Measurements from ENCODE around the gene SPOCK2. TPM values are rescaled to one million over a fixed set of nuclear protein-coding genes. Genes with fewer than 3 reads are reported as not detected.

Gene SPOCK2
- total and polyA plus RNA-seq, 2 of the 13 experiments (the other 11 are each of a cell fraction or from before 2014, with no cell fraction given) = 8.6 to 30.6 TPM

- TF ChIP-seq ZBTB43 (CRISPR knock-in tag; conservative IDR thresholded peaks at IDR 0.05) = peak; percentile 57; the same call in 1 of the 2 replicates
- no peak for TF ChIP-seq SOX6 (IDR thresholded peaks at IDR 0.05)
- TF ChIP-seq SOX6 (CRISPR knock-in tag; IDR thresholded peaks at IDR 0.05) = peak; percentile 88
- TF ChIP-seq ZNF101 (CRISPR knock-in tag; IDR thresholded peaks at IDR 0.05; ENCODE audit: borderline replicate concordance, low read depth) = no peak
- peak; percentile 48; the same call in 1 of the 2 replicates for TF ChIP-seq FOXO1 (CRISPR knock-in tag; IDR thresholded peaks at IDR 0.05)
- no peak for TF ChIP-seq ZNF704 (CRISPR knock-in tag; IDR thresholded peaks at IDR 0.05; ENCODE audit: borderline replicate concordance)
- TF ChIP-seq ZNF331 (CRISPR knock-in tag; IDR thresholded peaks at IDR 0.05) = no peak; the same call in 1 of the 2 replicates
- TF ChIP-seq PAF1 (CRISPR knock-in tag; IDR thresholded peaks at IDR 0.05) = no peak
- peak; percentile 77; the same call in 1 of the 2 replicates for TF ChIP-seq CHD4 (IDR thresholded peaks at IDR 0.05; ENCODE audit: borderline replicate concordance, low read length)
- TF ChIP-seq SNAPC2 (CRISPR knock-in tag; IDR thresholded peaks at IDR 0.05) = no peak
- TF ChIP-seq SNAI1 (CRISPR knock-in tag; IDR thresholded peaks at IDR 0.05; ENCODE audit: borderline replicate concordance) = no peak
- no peak for TF ChIP-seq SP2 (CRISPR knock-in tag; IDR thresholded peaks at IDR 0.05)
- TF ChIP-seq SNAPC5 (CRISPR knock-in tag; IDR thresholded peaks at IDR 0.05; ENCODE audit: borderline replicate concordance) = no peak
- TF ChIP-seq ZBTB7B (CRISPR knock-in tag; IDR thresholded peaks at IDR 0.05) = no peak
- no peak for TF ChIP-seq FOXA1 (IDR thresholded peaks at IDR 0.05)
- TF ChIP-seq FOXA1 (CRISPR knock-in tag; IDR thresholded peaks at IDR 0.05) = peak; percentile 72
- TF ChIP-seq ZNF207 (IDR thresholded peaks at IDR 0.05; ENCODE audit: borderline replicate concordance) = no peak
- no peak for TF ChIP-seq ZNF746 (CRISPR knock-in tag; IDR thresholded peaks at IDR 0.05)
- TF ChIP-seq, protein P1, sequence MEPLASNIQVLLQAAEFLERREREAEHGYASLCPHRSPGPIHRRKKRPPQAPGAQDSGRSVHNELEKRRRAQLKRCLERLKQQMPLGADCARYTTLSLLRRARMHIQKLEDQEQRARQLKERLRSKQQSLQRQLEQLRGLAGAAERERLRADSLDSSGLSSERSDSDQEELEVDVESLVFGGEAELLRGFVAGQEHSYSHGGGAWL (CRISPR knock-in tag; IDR thresholded peaks at IDR 0.05) = 0 out of 2 replicates have a peak, but pooled peaks have one; percentile 60
- TF ChIP-seq CAMTA2 (CRISPR knock-in tag; IDR thresholded peaks at IDR 0.05; ENCODE audit: borderline replicate concordance) = no peak
- TF ChIP-seq KAT2B (IDR thresholded peaks at IDR 0.05; ENCODE audit: borderline replicate concordance, low read depth, low read length) = no peak
- TF ChIP-seq RBM39 (IDR thresholded peaks at IDR 0.05; ENCODE audit: low read depth, low read length, poor library complexity, severe bottlenecking) = no peak
- TF ChIP-seq NPAS2 (CRISPR knock-in tag; IDR thresholded peaks at IDR 0.05; ENCODE audit: borderline replicate concordance) = no peak
- TF ChIP-seq ZBTB3 (CRISPR knock-in tag; IDR thresholded peaks at IDR 0.05; ENCODE audit: borderline replicate concordance, low read depth) = no peak
Observed at GRCh38 chr10:72056932-72057751, 31.2 kb downstream of the SPOCK2 start (continued).

Data from HepG2 (cell line).